Mammary epithelial cell (primary cell): Measurements from ENCODE around the gene TRIM5.

Experiments
- CTCF ChIP-seq, 2 donors: IDR thresholded peaks in 1 of 2; conservative IDR thresholded peaks in 1 of 2; 2 replicates each; pipeline ENCODE4 v1.5.1; 2011 to 2012; ENCODE audit warnings: inconsistent platforms in 2 of 2, low read length in 2 of 2, mild to moderate bottlenecking in 2 of 2, control low read depth in 1 of 2, low read depth in 1 of 2; ENCODE audit not compliant: insufficient read depth in 1 of 2; ENCODE audit errors: extremely low read depth in 1 of 2
- EZH2 ChIP-seq: IDR thresholded peaks from 2 replicates; pipeline ENCODE4 v1.6.1; 2012; ENCODE audit warnings: low read length, inconsistent platforms, borderline replicate concordance

GRCh38 chr11:5631417-5631816 is 53.5 kb downstream of the TRIM5 start:
- TF ChIP-seq CTCF (conservative IDR thresholded peaks at IDR 0.05 in 1 of 2, IDR thresholded peaks at IDR 0.05 in 1 of 2; ENCODE audit: extremely low read depth in 1 of 2, insufficient read depth in 1 of 2, low read depth in 1 of 2, low read length in 2 of 2) (no peak), EZH2 (no peak)
